ENCODE data around the gene TBC1D8.

TBC1D8 gene

DNA sequence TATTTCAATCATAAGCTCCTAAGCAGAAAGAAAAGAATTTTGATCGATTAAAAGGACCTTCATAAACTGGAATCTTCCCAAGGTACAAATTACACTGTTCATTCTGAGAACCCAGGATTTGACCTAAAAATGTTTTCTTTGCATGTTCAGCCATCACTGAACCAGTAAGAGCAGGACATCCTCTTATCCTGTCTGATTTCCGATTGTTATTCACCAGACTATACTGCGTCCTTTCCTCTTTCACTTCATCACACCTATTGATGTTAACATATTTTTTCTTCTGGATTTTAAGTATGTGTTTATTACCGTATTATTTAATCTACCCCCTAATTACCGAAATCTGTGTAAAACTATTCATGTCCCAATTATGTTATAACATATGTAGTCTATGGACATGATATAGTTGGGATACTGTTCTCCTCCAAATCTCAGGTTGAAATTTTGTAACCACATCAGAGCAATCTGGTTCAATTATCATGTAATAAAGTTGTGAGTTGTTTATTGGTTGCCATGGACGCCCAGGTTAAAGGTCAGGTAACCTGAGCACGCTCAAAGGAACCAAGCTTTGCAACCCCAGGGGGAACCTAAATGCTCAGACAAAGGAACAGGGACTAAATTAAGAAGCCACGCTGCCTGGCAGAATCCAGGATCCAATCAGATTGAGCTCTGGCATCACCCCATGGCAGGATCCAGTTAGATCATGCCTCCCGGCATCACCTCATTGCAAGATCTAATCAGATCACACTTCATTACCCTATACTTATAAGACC lies 11.6 kb upstream of the TBC1D8 start:
- no peak for DNase-seq

DNA sequence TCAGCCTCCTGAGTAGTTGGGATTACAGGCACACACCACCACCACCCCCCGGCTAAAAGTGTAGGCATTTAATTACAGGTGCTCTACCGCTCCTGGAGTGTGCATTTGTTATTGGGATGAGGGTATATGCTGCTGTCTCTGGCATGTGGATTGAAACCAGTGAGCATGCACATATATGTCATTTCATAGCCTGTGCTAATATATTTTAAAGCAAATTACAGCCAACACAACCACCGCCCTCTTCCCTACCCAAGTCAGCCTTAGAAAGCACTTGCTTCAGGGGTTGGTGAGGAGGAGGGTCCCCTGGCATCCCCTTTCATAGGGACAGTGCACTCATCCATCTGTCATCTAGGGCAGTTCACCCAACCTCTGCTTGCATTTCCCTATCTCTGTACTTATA lies 10.5 kb upstream of the TBC1D8 start:
- DNase-seq, result no peak

DNA sequence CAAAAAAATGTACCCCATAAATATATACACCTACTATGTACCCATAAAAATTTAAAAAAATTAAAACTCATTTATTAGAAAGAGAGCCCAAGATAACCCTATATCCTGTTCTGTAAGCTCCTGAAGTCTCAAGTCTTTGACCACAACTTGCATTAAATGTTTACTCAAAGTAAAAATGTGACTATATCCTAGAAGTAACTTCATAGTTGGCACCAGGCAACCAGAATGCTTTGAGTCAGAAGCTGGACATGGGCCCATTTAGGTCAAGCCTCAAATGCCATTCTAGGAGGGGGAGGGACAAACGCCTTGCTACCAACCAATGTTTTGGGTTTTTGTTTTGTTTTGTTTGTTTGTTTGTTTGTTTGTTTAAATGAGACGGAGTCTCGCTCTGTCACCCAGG lies 9.3 kb upstream of the TBC1D8 start:
- DNase-seq, result no peak

DNA sequence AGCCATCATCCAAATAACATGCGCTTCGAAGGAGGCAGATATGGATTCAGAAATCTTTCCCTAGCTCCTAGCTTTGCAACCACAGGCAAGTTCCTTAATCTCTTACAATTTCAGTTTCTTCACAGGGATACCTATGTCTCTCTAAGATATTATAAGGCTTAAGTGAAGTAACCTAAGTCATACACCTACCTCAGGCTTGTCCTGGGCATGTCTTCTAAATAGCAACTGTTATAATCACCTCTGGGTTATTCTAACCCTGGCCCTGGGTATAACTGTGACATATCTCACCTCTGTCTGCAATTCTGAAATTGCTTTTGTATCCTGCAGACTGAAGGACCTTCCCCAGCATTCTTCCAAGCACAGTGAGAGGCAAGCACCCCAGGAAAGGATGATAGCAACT lies 8.3 kb upstream of the TBC1D8 start:
- DNase-seq, result no peak

DNA sequence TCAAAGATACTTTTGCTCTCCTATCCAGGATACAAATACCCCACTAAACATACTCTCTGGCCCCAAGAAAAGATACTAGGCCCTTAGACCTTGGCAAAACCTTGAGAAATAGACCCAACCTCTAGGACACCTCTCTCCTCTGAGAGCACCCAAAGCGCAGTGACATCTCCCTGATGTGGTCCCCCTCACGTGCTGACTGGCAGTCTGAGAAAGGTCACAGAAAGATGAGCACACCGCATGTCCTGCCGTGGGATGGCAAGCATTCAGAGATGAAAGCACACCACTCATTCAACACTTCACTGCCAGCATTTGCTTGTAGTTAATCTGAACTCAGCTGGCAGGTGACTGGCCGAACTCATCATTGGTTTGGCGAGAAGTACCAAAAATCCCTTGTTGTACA lies 6.1 kb upstream of the TBC1D8 start:
- DNase-seq, result no peak

DNA sequence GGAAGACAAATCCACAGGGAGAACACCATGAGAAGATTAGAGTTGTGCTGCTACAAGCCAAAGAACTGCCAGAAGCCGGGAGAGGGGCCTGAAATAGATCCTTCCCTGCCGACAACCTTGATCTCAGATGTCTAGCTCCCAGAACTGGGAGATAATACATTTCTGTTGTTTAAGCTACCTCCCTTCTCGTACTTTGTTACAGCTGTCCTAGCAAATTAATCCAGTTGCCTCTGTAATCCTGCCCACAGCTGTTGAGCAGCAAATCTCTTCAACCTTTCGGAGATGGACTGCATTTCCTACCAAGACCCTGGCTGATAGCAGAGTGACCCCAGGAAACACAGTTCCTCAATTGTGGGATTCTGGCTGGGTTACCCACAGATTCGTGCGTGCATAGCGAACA lies 2.6 kb upstream of the TBC1D8 start:
- DNase-seq, result no peak

DNA sequence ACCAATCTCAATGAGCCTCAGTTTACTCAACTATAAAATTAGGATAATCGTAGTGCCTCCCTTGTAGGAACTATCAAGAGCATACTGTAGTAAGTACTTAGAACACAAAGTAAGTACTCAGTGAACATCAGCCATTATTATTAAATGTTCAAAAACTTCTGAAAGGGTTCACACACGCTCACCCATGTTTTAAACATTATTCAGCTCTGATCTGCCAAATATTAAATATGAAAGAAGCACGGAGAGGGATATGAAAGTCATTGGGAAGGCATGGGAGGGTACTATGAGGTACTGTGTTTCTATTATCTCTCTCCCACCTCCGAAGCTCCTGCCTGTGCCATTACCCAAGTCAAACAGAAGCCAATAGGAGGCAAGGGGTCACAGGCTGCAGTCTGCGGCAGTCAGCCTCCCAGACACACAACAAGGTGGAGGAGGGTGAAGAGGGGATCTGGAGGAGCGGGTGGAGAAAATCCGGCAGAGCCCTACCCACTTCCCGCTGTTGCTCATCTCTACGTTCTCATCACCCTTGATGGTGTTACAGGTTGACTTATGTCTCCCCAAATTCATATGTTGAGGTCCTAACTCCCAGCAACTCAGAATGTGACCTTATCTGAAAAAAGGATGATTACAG lies 2.0 kb upstream of the TBC1D8 start:
- no peak for DNase-seq

DNA sequence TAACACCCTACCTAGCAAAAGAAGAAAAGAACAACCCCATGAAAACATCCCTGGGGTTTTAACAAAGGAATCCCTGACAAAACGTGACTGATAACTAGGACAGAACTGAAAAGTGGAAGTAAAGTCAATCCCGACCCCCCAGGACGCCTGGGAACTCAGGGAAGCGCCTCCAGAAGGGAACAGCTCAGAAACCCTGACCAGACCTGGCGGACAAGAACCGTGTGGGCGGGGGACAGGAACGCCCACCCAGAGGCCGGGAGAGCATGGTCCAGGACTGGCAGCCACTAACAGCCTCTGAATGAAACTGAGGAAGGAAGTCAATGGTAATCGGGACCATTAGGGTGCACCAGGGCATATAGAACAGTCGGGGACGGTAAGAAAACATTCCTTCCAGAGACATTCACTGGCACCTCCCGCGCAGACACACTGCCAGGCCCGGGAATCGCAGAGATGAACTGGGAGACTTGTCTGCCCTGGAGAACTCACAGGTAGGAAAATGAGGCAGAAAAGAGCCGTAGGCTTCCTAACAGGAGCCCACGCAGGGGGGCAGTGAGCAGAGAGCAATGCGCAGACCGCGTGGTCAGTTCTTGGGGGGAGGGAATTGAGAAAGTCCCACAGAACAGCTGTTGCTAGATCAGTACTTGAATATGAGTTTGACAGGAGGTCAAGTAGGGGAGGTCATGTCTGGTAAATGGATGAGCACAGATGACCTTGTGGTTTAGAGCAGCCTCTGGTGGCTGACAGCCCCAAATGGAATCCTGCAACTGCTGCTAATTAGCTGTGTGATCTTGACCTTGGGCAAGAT lies 1.3 kb upstream of the TBC1D8 start:
- DNase-seq, result no peak

DNA sequence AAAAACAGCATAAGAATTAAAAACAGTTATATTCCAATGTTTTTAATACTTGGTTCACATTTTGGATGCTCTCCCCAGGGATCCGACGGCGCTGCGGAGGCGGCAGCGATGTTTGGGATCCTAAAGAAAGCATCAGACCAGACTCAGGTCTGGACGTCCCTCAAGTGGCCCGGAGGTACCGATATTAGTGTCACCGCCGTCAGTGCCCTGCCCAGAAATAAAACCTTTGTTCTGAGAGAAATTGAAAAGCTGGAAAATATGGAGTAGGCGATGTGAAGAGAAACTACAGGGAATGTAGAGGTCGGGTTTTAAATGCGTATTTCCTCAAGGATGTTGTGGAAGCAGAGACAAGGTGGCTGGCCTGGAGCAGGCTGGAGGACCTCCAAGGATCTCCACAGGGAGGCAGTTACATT lies 683 bp upstream of the TBC1D8 start:
- DNase-seq, result no peak

DNA sequence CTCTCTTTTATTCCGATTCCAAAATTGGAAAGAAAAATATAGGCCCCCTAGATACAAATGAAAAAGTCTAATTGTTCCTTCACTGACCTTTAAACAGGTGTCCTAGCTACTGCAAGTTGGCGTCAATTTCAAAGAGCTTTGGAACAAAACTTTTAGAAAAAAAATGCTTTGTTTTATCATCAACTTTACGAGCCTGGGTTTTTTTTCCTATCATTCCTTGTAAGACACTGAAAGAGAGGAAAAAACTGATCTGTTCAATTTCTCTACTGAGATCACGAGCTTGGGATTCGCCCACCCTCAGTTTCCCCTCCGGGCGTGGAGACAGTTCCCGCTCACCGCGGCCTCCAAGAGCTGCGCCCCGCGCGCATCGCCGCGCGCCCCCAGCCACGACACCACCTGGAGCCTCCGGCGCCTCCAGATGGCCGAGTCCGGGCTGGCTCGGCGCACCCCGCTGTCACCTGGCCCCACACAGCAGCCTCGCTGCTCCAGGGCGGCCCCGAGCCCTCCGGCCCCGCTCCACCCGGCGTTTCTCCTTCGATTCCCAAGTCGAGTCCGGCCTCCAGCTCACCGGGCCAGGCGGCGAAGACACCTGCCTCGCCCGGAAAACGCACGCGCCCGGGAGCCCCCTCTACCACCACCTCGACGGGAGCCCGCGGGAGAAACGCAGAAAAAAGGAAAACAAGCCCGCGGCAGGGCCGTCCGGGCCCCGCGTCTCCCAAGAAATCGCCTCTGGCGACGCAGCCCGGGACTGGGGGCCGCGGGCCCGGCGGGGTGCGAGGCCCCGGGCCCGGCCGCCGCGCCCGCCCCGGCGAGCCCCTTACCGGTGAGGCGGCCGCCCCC lies 656 bp downstream of the TBC1D8 start:
- peak in 1 of 2 experiments; percentile 15 for DNase-seq

DNA sequence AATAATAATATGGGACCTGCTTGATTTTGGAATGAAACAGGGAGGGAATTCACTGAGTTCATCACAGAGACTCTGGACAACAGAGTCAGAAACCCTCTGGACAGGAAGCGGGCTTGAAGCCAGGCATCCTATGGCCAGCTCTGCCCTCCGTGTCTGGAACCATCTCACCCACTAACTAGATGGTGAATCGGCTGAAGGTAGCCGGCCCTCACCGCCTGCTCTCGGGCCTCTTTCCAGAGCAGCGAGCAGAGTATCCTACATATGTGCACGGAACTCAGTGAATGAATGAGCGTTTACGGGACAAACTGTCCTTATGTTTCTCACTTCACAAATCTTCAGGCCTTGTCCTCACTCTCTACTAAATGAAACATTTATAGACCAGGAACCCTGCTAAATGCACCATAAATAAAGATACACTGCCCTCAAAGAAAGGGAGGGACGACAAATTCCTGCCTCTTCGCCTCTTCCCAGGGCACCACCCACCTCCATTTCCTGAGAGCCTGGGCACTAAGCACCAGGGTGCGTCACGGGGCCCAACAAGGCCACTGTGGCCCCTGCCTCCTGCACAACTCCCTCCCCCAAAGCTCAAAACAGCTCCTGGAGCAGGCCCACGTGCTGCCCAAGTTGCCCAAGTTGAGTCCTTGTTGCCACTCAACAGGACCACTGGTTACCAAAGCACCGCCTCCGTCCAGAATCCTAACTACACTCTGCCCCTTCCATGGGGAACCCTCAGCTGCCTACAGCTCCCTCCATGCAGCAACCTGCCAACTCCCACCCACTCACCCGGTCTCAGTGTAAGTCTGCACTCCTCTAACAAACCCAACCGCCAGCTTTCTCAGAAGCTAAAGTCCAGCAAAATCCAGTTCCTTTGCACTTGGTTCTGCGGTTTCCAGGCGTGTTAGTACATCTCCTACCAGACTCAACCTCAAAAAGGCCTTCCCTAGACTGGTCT lies 1.7 kb downstream of the TBC1D8 start:
- no peak for DNase-seq

DNA sequence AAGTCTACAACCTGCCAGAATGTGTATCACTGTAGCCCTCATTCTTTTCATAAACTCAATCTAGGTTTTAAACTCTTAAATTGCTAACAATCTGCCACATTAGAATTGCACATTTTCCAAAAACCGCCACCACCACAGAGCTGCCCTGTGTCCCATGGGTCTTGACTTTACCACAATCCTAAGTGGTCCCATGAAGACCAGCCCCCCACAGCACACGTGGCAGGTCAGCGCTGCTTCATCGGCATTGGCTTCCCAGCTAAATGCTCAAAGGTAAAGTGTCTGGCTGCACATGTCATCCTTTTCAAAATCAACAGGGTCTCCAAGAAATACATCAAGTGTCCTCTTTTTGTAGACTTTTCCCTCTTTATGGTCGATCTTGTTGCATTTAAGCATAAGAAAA lies 2.4 kb downstream of the TBC1D8 start:
- no peak for DNase-seq

DNA sequence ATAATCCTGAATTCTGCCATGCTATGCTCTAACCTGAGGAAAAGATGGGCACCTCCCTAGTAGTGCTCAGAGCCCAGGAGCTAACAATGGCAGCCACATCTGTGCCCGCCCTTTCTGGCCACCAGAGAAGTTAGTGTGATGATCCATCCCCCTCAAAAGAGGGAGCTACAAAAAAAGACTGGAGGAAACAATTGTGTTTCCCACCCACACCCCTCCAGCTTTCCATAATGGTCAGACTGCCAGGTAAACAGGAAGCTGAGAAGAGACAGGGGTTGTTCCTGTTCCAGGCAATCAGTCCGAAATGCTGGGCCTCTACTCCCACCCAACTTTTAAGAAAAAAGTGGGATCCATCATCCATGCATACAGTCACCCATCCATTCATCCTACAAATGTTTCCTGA lies 3.2 kb downstream of the TBC1D8 start:
- DNase-seq, result no peak

DNA sequence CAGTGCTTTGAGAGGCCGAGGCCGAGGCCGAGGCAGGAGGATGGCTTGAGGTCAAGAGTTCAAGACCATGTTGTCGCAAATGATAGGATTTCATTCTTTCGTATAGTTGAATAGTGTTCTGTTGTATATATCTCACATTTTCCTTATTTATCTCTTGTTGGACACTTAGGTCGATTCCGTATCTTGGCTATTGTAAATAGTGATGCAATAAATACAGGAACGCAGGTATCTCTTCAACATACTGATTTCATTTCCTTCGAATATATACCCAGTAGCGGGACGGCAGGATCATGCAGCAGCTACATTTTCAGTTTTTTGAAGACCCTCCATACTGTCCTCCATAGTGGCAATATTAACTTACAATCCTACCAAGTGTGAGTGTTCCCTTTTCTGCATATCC lies 4.1 kb downstream of the TBC1D8 start:
- DNase-seq, result no peak

DNA sequence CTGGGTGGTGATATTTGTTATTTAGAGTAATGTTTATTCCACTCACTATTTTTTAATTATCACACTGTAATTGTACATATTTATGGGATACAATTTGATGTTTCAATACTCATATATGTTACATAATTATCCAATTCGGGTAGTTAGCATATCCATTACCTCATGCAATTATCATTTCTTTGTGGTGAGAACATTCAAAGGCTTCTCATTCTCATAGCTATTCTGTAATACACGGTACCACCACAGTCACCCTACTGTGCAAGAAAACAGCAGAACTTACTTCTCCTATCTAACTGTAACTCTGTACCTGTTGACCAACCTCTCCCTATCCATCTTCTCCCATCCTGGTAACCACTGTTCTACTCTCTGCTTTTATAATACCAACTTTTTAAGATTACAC lies 4.6 kb downstream of the TBC1D8 start:
- no peak for DNase-seq

DNA sequence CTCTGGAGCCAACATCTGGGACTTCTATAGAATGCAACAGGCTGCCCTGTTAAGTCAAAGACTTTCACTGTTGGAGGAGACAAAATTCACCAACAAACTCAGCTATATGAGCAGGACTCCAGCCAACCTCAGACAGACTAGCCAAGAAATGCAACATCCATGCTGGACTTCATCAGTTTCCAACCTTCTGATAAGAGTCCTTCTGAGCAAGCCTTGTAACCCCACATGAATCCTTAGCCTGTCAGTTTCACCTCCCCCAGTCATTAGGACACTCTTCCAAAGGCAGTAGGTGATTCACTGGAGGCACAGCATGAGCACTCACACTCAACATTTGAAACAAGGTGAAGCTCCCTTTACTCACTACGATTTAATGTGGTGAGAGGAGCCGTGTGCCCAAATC lies 5.8 kb downstream of the TBC1D8 start:
- no peak for DNase-seq

DNA sequence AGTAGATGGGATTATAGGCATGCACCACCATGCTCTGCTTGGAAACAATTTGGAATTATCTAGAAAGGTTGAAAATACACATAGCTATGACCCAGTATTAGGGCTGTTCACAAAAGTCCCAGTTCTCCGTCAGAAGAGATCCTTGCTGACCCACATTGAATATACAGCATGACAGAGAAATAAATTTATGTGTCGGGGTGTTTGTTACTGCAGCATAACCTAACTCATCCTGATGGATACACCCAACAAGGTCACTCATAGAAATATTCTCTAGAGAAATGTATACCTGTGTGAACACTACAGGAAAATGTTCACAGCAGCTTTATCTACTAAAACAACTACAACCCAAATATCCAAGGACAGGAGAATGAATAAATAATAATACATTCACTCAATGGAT lies 9.0 kb downstream of the TBC1D8 start:
- DNase-seq, result no peak

DNA sequence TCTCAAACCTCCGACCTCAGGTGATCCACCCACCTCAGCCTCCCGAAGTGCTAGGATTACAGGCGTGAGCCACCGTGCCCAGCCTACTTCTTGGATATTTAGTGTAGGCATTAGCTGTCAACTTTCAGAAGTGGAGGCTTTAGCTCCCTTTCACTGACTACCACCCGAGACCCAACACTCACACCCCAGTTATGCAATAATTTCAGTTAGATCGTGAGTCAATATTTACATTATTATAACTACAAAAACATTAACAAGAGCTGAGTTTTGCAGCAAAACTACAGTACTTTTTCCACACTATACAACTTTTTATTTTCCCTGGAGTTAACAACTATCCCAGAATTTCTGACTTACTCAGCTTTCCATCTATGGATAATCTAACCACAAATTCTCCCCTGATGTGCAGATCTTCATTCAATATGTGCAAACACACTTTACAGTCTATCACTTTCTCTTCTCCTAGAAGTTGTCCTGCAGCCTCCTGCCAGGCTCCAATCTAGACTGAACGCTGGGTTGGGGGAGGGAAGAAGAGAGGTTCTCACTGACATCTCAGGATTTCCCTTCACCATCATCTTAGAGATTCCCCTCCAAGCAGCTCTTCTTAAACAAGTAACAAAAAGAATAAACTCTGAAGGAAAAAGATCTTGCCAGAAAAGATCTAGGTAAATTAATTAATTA lies 10.1 kb downstream of the TBC1D8 start:
- DNase-seq, result no peak

DNA sequence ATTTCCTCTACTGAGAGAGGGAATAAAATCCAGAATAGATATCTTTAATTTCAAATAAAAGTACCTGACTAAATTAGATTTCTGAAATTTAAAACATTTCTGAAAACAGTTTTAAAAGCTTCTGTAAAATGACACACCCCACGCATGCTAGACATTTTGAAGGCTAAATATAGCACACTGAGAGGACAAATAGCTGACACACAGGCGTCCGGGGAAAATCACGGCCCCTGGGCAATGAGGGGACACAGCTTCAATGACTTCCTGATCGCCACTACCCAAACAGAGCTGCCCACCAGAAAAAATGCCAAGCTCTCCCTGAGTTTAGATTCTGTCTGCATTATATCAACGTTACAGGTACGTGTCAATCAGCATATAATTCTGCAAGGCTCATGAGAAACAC lies 10.9 kb downstream of the TBC1D8 start:
- no peak for DNase-seq

DNA sequence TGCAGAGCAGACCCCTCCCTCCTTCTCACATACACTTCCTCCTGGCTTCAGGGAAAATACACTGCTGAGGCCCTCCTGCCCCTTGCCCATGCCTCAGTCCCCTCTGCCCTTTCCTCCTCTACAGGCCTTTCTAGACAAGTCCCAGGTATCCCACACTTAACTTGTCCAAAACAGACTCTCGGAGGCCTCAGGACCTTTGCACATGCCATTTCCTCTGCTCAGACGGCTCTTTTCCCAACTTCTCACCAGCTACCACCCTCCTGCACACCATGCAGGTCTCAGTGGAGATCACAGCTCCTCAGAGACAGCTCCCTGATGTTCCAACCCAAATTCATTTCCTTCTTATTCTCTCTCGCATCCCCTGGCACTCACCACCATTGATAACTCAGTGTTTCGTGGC lies 11.7 kb downstream of the TBC1D8 start:
- no peak for DNase-seq
